Mesenchymal stem cell (in vitro differentiated cells and primary cell): ENCODE results near the gene ACVRL1.

ENCODE experiments used
- DNase-seq: peaks from one replicate; pipeline ENCODE4 v3.0.0-alpha.2; 2013
- H2AFZ ChIP-seq: one replicate; pipeline ENCODE4 v1.6.1; 2013; ENCODE audit warnings: low read depth, mild to moderate bottlenecking, control low read depth, inconsistent platforms, low read length, moderate library complexity
- H2AK5ac ChIP-seq: 2 replicates; pipeline ENCODE4 v1.6.1; 2013; ENCODE audit warnings: low read length, moderate library complexity, mild to moderate bottlenecking, inconsistent platforms; ENCODE audit not compliant: severe bottlenecking
- H2BK120ac ChIP-seq: one replicate; pipeline ENCODE4 v1.6.1; 2013; ENCODE audit warnings: low read depth, mild to moderate bottlenecking, inconsistent platforms, low read length, moderate library complexity
- H2BK12ac ChIP-seq, 2 experiments: one replicate each; pipeline ENCODE4 v1.6.1; 2013; ENCODE audit warnings: inconsistent platforms in 2 of 2, low read length in 2 of 2, mild to moderate bottlenecking in 2 of 2, moderate library complexity in 2 of 2, control low read depth in 1 of 2
- H2BK15ac ChIP-seq: one replicate; pipeline ENCODE4 v1.6.1; 2013; ENCODE audit warnings: mild to moderate bottlenecking, low read depth, inconsistent platforms; ENCODE audit not compliant: poor library complexity, severe bottlenecking
- H2BK5ac ChIP-seq: 2 replicates; pipeline ENCODE4 v1.6.1; 2013; ENCODE audit warnings: low read depth, mild to moderate bottlenecking, low read length, control low read depth, inconsistent platforms; ENCODE audit not compliant: poor library complexity, severe bottlenecking
- H3K14ac ChIP-seq, 2 experiments: one replicate each; pipeline ENCODE4 v1.6.1; 2013; ENCODE audit warnings: inconsistent platforms in 2 of 2, low read length in 2 of 2, control low read depth in 1 of 2, mild to moderate bottlenecking in 1 of 2, moderate library complexity in 1 of 2
- H3K18ac ChIP-seq, 2 experiments: one replicate each; pipeline ENCODE4 v1.6.1; 2013; ENCODE audit warnings: inconsistent platforms in 2 of 2, low read length in 2 of 2, control low read depth in 1 of 2, low read depth in 1 of 2, mild to moderate bottlenecking in 1 of 2
- H3K23ac ChIP-seq, 2 experiments: one replicate each; pipeline ENCODE4 v1.6.1; 2013; ENCODE audit warnings: inconsistent platforms in 2 of 2, low read length in 2 of 2, mild to moderate bottlenecking in 2 of 2, moderate library complexity in 2 of 2, control low read depth in 1 of 2
- H3K27ac ChIP-seq: 2 replicates; pipeline ENCODE4 v1.5.1; 2013; ENCODE audit warnings: mild to moderate bottlenecking, moderate library complexity, low read length, control low read depth, inconsistent platforms; ENCODE audit not compliant: poor library complexity, severe bottlenecking
- H3K27me3 ChIP-seq, 2 experiments: 2 replicates each; pipeline versions ENCODE4 v1.6.1 to v1.7.0; 2013; ENCODE audit warnings: low read length in 2 of 2, mild to moderate bottlenecking in 2 of 2, moderate library complexity in 2 of 2, control low read depth in 1 of 2, inconsistent platforms in 1 of 2; ENCODE audit not compliant: control insufficient read depth in 1 of 2, insufficient read depth in 1 of 2
- H3K36me3 ChIP-seq, 2 experiments: 2 replicates each; pipeline versions ENCODE4 v1.6.1 to v1.7.0; 2013; ENCODE audit warnings: low read length in 2 of 2, control low read depth in 1 of 2, inconsistent platforms in 1 of 2, low read depth in 1 of 2, mild to moderate bottlenecking in 1 of 2; ENCODE audit not compliant: insufficient read depth in 2 of 2, control insufficient read depth in 1 of 2
- H3K4ac ChIP-seq, 2 experiments: one replicate each; pipeline ENCODE4 v1.6.1; 2013; ENCODE audit warnings: inconsistent platforms in 2 of 2, low read length in 2 of 2, mild to moderate bottlenecking in 2 of 2, moderate library complexity in 2 of 2, control low read depth in 1 of 2, low read depth in 1 of 2
- H3K4me1 ChIP-seq: 2 replicates; pipeline ENCODE4 v1.6.1; 2013; ENCODE audit warnings: low read depth, low read length, control low read depth; ENCODE audit not compliant: control insufficient read depth, insufficient read depth
- H3K4me2 ChIP-seq: 2 replicates; pipeline ENCODE4 v1.6.1; 2013; ENCODE audit warnings: low read length, mild to moderate bottlenecking, inconsistent platforms; ENCODE audit not compliant: poor library complexity, severe bottlenecking
- H3K4me3 ChIP-seq, 2 experiments: 2 replicates each; pipeline versions ENCODE4 v1.5.1 to v1.7.0; 2013; ENCODE audit warnings: low read length in 2 of 2, mild to moderate bottlenecking in 2 of 2, control low read depth in 1 of 2, low read depth in 1 of 2; ENCODE audit not compliant: insufficient read depth in 1 of 2
- H3K79me1 ChIP-seq: replicated peaks from 2 replicates; pipeline ENCODE4 v1.6.1; 2013; ENCODE audit warnings: mild to moderate bottlenecking, control low read depth, low read length, inconsistent platforms; ENCODE audit not compliant: poor library complexity, severe bottlenecking
- H3K9ac ChIP-seq: 2 replicates; pipeline ENCODE4 v1.7.0; 2013; ENCODE audit warnings: mild to moderate bottlenecking, low read length, moderate library complexity
- H3K9me3 ChIP-seq: 2 replicates; pipeline ENCODE4 v1.7.0; 2013; ENCODE audit warnings: mild to moderate bottlenecking, low read length; ENCODE audit not compliant: control insufficient read depth
- H4K8ac ChIP-seq: one replicate; pipeline ENCODE4 v1.6.1; 2013; ENCODE audit warnings: inconsistent platforms, mild to moderate bottlenecking, low read length, moderate library complexity
- H4K91ac ChIP-seq: one replicate; pipeline ENCODE4 v1.6.1; 2013; ENCODE audit warnings: mild to moderate bottlenecking, low read length, inconsistent platforms
- WGBS: methylation state at CpG from one replicate; pipeline ENCODE4 v1.1.7; 2013; ENCODE audit warnings: mixed read lengths; 5-methylcytosine and 5-hydroxymethylcytosine counted together

The ACVRL1 gene

DNA sequence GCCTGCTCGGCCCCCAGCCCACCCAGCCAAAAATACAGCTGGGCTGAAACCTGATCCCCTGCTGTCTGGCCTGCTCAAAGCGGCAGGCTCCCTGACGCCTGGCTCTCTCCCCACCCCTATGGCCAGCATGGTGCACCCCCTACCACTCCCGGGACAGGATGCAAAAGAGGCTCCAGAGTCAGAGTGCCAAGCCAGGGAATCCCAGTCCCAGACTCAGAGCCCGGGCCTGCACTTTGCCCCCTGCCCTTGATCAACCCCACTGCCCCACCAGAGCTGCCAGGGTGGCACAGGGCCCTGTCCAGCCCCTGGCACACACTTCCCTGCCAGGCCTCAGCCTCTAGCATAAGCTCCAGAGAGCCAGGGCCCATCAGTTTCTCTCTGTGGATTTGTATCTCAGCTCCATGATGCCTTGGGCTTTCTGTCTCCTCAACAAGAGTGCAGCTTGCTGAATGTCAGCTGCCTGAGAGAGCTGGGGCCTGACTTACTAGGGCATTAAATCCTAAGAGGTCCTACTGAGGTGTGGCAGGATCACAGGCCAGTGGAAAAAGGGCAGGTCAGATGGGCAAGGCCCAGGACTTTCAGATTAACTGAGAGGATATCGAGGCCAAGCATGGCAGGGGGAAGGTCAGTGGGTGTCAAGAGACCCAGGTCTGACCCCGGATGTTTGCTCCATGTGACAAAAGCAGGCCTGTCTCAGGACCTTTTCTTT, 13.9 kb downstream of the ACVRL1 start:
- no peak overlapping the region for H4K8ac ChIP-seq
- no peak overlapping the region for H3K23ac ChIP-seq
- no peak overlapping the region for H2AFZ ChIP-seq
- peaks cover 0 to 50% of the 10 kb centered on the region in 2 experiments for H3K36me3 ChIP-seq
- H3K14ac ChIP-seq = no peak overlapping the region
- no peak overlapping the region for H3K4ac ChIP-seq
- peaks cover 5% of the 10 kb centered on the region for H3K4me1 ChIP-seq
- no peak overlapping the region for H2BK15ac ChIP-seq
- H3K4me2 ChIP-seq = no peak overlapping the region
- H3K4me3 ChIP-seq = no peak overlapping the region
- H3K18ac ChIP-seq = peak overlapping the region in 1 of 2 experiments; percentile 33
- H2BK5ac ChIP-seq = no peak overlapping the region
- no peak overlapping the region for H3K27ac ChIP-seq
- no peak overlapping the region for H2BK120ac ChIP-seq
- no peaks in the 10 kb centered on the region for H3K9me3 ChIP-seq
- no peak overlapping the region for H2AK5ac ChIP-seq
- no peaks in the 10 kb centered on the region for H3K79me1 ChIP-seq
- H3K9ac ChIP-seq = peak overlapping the region; percentile 23
- peaks cover 0 to 5% of the 10 kb centered on the region in 2 experiments for H3K27me3 ChIP-seq
- H2BK12ac ChIP-seq = no peak overlapping the region
- WGBS = 63% methylated on average over 6 of the region's 7 CpGs
- peak overlapping the region; percentile 30 for H4K91ac ChIP-seq
- no peak for DNase-seq

DNA sequence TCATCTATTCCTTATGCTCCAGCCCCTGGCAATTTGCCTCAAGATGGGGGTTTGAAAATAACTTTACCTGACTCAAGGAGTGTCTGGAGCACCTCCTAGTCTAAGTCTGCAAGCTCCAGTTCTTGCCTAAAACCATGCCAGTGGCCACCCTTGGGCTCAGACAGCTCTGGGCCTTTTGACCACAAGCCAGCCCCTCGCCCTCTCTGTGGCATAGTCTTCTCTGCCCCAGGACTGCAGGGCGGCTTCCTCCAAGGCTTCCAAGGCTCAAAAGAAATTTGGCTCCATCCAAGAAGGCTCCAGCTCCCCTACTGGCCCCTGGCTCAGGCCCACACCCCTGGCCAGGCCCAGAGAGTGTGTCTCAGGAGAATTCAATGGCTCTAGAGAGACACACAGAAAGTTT, 14.8 kb downstream of the ACVRL1 start:
- Histone ChIP-seq H2BK12ac (peak overlapping the region in 1 of 2 experiments; percentile 11), H3K18ac (peak overlapping the region in 1 of 2 experiments; percentile 46), H3K23ac (no peak overlapping the region), H3K4ac (peak overlapping the region in 1 of 2 experiments; percentile 21), H3K79me1 (no peaks in the 10 kb centered on the region), H2AK5ac (no peak overlapping the region), H4K8ac (peak overlapping the region; percentile 70), H3K4me3 (no peak overlapping the region), H2BK120ac (no peak overlapping the region), H3K4me1 (peaks cover 5% of the 10 kb centered on the region), H3K27ac (no peak overlapping the region), H3K14ac (no peak overlapping the region), H3K36me3 (peaks cover 0 to 43% of the 10 kb centered on the region in 2 experiments), H4K91ac (peak overlapping the region; percentile 57), H3K27me3 (peaks cover 0 to 5% of the 10 kb centered on the region in 2 experiments), H3K9me3 (no peaks in the 10 kb centered on the region), H2BK15ac (no peak overlapping the region), H3K9ac (peak overlapping the region; percentile 81), H2AFZ (no peak overlapping the region), H3K4me2 (no peak overlapping the region), H2BK5ac (no peak overlapping the region)
- 100% methylated on average over 2 of the region's 2 CpGs for WGBS
- DNase-seq = no peak

DNA sequence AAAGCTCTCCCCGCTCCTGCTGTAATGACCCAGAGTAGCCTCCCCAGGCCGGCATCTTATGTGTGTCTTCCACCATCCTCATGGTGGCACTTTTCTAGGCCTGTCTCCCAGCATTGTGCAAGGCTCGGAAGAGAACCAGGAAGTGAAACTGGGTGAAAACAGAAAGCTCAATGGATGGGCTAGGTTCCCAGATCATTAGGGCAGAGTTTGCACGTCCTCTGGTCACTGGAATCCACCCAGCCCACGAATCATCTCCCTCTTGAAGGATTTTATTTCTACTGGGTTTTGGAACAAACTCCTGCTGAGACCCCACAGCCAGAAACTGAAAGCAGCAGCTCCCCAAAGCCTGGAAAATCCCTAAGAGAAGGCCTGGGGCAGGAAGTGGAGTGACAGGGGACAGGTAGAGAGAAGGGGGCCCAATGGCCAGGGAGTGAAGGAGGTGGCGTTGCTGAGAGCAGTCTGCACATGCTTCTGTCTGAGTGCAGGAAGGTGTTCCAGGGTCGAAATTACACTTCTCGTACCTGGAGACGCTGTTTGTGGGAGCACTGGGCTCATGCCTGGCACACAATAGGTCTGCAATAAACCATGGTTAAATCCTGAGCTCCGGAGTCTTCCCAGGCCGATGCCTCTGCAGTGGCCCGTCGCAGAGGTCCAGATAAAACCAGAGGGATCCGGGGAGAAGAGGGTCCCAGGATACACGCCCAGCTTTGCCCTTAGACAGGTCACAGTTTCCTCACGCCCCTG, 15.6 kb downstream of the ACVRL1 start:
- WGBS = 61% methylated on average over 16 of the region's 16 CpGs

More for the DNA sequence above, 15.6 kb downstream of the ACVRL1 start:
- Histone ChIP-seq H3K14ac (peak overlapping the region in 1 of 2 experiments; percentile 74), H2BK5ac (no peak overlapping the region), H3K79me1 (no peaks in the 10 kb centered on the region), H3K36me3 (peaks cover 0 to 35% of the 10 kb centered on the region in 2 experiments), H3K9ac (peak overlapping the region; percentile 81), H3K18ac (peak overlapping the region; percentile 46 to 91), H3K4me3 (peak overlapping the region; percentile 4 to 66), H2AK5ac (no peak overlapping the region), H3K4ac (peak overlapping the region; percentile 40 to 41), H4K91ac (peak overlapping the region; percentile 84), H3K4me2 (no peak overlapping the region), H3K27ac (no peak overlapping the region), H2BK120ac (peak overlapping the region; percentile 51), H3K9me3 (no peaks in the 10 kb centered on the region), H2BK12ac (peak overlapping the region; percentile 24 to 75), H2BK15ac (peak overlapping the region; percentile 6), H3K23ac (no peak overlapping the region), H2AFZ (peak overlapping the region; percentile 18), H3K27me3 (peaks cover 0 to 5% of the 10 kb centered on the region in 2 experiments), H4K8ac (peak overlapping the region; percentile 89), H3K4me1 (peaks cover 5% of the 10 kb centered on the region)
- peak; percentile 85 for DNase-seq
